HEK293T (cell line): ENCODE results near the gene ITPK1.
A peak's percentile ranks its signal among the peaks of the same experiment; 100 is the strongest.

Experiments
- CTCF ChIA-PET: fragments of 350-600 bp; formaldehyde crosslinking; extraction: SDS; loops from one replicate; lab custom pipeline; 2021; ENCODE audit warnings: antibody characterized with exemption, inconsistent platforms; lab: Yijun Ruan, JAX
- POLR2A ChIA-PET: fragments of 350-600 bp; formaldehyde crosslinking; extraction: SDS; loops from one replicate; lab custom pipeline; 2020; ENCODE audit warnings: antibody characterized with exemption, inconsistent platforms; lab: Yijun Ruan, JAX
- DNase-seq: peaks from one replicate; pipeline ENCODE4 v3.0.0; 2012; ENCODE audit warnings: mixed read lengths; ENCODE audit errors: extremely low spot score
- ARNT ChIP-seq: fragments of 450-650 bp; IDR thresholded peaks from 2 replicates; pipeline ENCODE4 v1.6.1; 2017; ENCODE audit warnings: mild to moderate bottlenecking
- BHLHE40 ChIP-seq: fragments of 450-650 bp; IDR thresholded peaks from 2 replicates; pipeline ENCODE4 v1.6.1; 2016; ENCODE audit warnings: mild to moderate bottlenecking, moderate library complexity, borderline replicate concordance
- CTBP1 ChIP-seq: fragments of 450-650 bp; IDR thresholded peaks from 2 replicates; pipeline ENCODE4 v1.6.1; 2016; ENCODE audit warnings: borderline replicate concordance
- ELF4 ChIP-seq: fragments of 450-650 bp; IDR thresholded peaks from 2 replicates; pipeline ENCODE4 v1.6.1; 2017; ENCODE audit warnings: antibody characterized with exemption
- FOXA1 ChIP-seq: fragments of 450-650 bp; IDR thresholded peaks from 2 replicates; pipeline ENCODE4 v1.6.1; 2016; ENCODE audit warnings: mild to moderate bottlenecking
- FOXK2 ChIP-seq: fragments of 450-650 bp; IDR thresholded peaks from 2 replicates; pipeline ENCODE4 v1.6.1; 2016; ENCODE audit warnings: mild to moderate bottlenecking
- FOXM1 ChIP-seq: fragments of 450-650 bp; IDR thresholded peaks from 2 replicates; pipeline ENCODE4 v1.6.1; 2017; ENCODE audit warnings: mild to moderate bottlenecking, borderline replicate concordance
- HDGF ChIP-seq: fragments of 450-650 bp; IDR thresholded peaks from 2 replicates; pipeline ENCODE4 v1.6.1; 2017; ENCODE audit warnings: antibody characterized with exemption, borderline replicate concordance
- L3MBTL2 ChIP-seq: fragments of 450-650 bp; conservative IDR thresholded peaks from 2 replicates; pipeline ENCODE4 v1.6.1; 2016; ENCODE audit warnings: mild to moderate bottlenecking
- LEF1 ChIP-seq: fragments of 450-650 bp; IDR thresholded peaks from 2 replicates; pipeline ENCODE4 v1.6.1; 2017; ENCODE audit warnings: mild to moderate bottlenecking, borderline replicate concordance
- NFRKB ChIP-seq: fragments of 450-650 bp; IDR thresholded peaks from 2 replicates; pipeline ENCODE4 v1.6.1; 2016; ENCODE audit warnings: mild to moderate bottlenecking, moderate library complexity
- PKNOX1 ChIP-seq: fragments of 450-650 bp; IDR thresholded peaks from 2 replicates; pipeline ENCODE4 v1.6.1; 2016
- SP1 ChIP-seq: fragments of 450-650 bp; IDR thresholded peaks from 2 replicates; pipeline ENCODE4 v1.6.1; 2017
- SUZ12 ChIP-seq: fragments of 450-650 bp; IDR thresholded peaks from 2 replicates; pipeline ENCODE4 v1.6.1; 2016; ENCODE audit warnings: mild to moderate bottlenecking
- TARDBP ChIP-seq: fragments of 450-650 bp; IDR thresholded peaks from 2 replicates; pipeline ENCODE4 v1.6.1; 2016
- ZNF384 ChIP-seq: fragments of 450-650 bp; IDR thresholded peaks from 2 replicates; pipeline ENCODE4 v1.6.1; 2016

ITPK1 gene

GRCh38 chr14:93116676-93117200, 1.0 kb upstream of the ITPK1 start:
- no peak for TF ChIP-seq SP1
- no peak for TF ChIP-seq NFRKB
- TF ChIP-seq L3MBTL2, result no peak
- no peak for TF ChIP-seq ZNF384
- TF ChIP-seq LEF1, result no peak
- no peak for TF ChIP-seq SUZ12
- no peak for TF ChIP-seq FOXM1
- TF ChIP-seq TARDBP, result no peak
- no peak for TF ChIP-seq PKNOX1
- no peak for TF ChIP-seq BHLHE40
- TF ChIP-seq CTBP1, result no peak
- no peak for TF ChIP-seq ARNT
- TF ChIP-seq FOXK2, result no peak
- ChIA-PET POLR2A (interaction anchor here (0.6 to 1.5 kb wide), 4 partner anchors 11 to 70 kb away, joined by 3 to 7 read pairs (median 4); no protein-coding TSS in a partner anchor), CTCF (interaction anchor here (0.7 to 1.3 kb wide), 5 partner anchors 11 to 1167 kb away, joined by 3 to 6 read pairs (median 4); no protein-coding TSS in a partner anchor)
- DNase-seq, result no peak

GRCh38 chr14:93115069-93115820, 480 bp downstream of the ITPK1 start:
- CTCF ChIA-PET, result interaction anchor here (0.6 to 3.3 kb wide), 6 partner anchors 10 to 168 kb away, joined by 3 to 49 read pairs (median 3); partner anchors contain the start of genes GON7, LYSET, MOAP1 and UBR7
- no peak for TF ChIP-seq PKNOX1
- TF ChIP-seq ELF4, result no peak
- no peak for TF ChIP-seq BHLHE40
- TF ChIP-seq L3MBTL2, result no peak
- no peak for TF ChIP-seq SUZ12
- POLR2A ChIA-PET, result interaction anchor here (0.6 to 3.3 kb wide), 8 partner anchors 14 to 154 kb away, joined by 3 to 25 read pairs (median 4); partner anchors contain the start of genes GON7, LYSET, MOAP1 and UBR7
- peak; percentile 81 for DNase-seq

- no peak for DNase-seq
- TF ChIP-seq ZNF384, result no peak
- no peak for TF ChIP-seq CTBP1
- no peak for TF ChIP-seq SUZ12
- no peak for TF ChIP-seq ELF4
- no peak for TF ChIP-seq LEF1
- no peak for TF ChIP-seq NFRKB
- no peak for TF ChIP-seq BHLHE40
- no peak for TF ChIP-seq PKNOX1
- TF ChIP-seq TARDBP, result no peak
- TF ChIP-seq FOXM1, result no peak
- TF ChIP-seq SP1, result no peak
- ChIA-PET CTCF (interaction anchor here (0.7 to 3.3 kb wide), 5 partner anchors 10 to 167 kb away, joined by 3 to 49 read pairs (median 3); partner anchors contain the start of genes LYSET and MOAP1), POLR2A (interaction anchor here (0.6 to 3.3 kb wide), 7 partner anchors 14 to 92 kb away, joined by 3 to 25 read pairs (median 4); partner anchors contain the start of genes GON7, LYSET, MOAP1 and UBR7)
These were observed 1.0 kb downstream of the ITPK1 start for GRCh38 chr14:93114713-93115068.

DNA sequence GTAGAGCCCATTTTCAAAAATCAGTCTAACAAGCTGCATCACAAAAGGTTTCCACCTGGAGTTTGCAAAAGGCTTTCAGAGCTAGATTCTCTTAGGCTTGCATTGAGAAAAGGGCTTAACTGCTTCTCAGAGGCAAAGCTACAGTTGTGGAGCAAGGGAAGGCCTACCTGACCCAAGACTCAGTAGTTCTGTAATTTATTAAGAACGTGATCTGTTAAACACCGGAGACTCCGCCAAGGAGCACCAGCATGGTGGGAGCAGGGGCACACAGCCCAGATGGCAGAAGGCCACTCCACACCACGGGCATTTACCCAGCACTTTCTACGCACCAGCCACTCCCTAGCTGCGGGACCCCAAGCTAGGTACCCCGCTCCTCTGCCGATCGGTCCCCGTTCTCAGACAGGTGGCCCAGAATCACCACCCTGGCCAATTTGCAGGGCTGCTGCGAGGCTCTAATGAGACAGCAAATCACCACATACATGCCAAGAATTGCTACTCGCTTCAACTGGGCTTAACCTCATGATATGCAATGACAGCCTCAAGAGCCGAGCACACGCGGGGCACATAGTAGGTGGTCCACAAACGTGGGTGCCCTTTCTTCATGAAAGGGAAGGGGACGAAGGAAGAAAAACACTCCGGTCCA, 1.5 kb downstream of the ITPK1 start:
- ChIA-PET POLR2A (interaction anchor here (0.9 to 3.3 kb wide), 5 partner anchors 18 to 93 kb away, joined by 3 to 25 read pairs (median 5); partner anchors contain the start of genes GON7, LYSET, MOAP1 and UBR7), CTCF (interaction anchor here (0.7 to 3.3 kb wide), 21 partner anchors 9 to 505 kb away, joined by 3 to 49 read pairs (median 5); no protein-coding TSS in a partner anchor)
- DNase-seq, result no peak

More for the DNA sequence above, 1.5 kb downstream of the ITPK1 start:
- TF ChIP-seq ELF4 (no peak), L3MBTL2 (no peak), HDGF (no peak), TARDBP (no peak), NFRKB (no peak), CTBP1 (no peak), FOXK2 (no peak), SUZ12 (no peak), FOXM1 (no peak), ARNT (no peak), ZNF384 (no peak), SP1 (no peak), BHLHE40 (no peak), PKNOX1 (no peak), LEF1 (no peak), FOXA1 (no peak)
